Subcutaneous abdominal adipose tissue (tissue), 5 donors: ENCODE data around the gene ZMYM1.
"Not testable (repeated sequence)": the region's sequence is repeated elsewhere in the genome, so short reads cannot be mapped to it uniquely, and the experiment has no call there.

Experiments used
- H3K27ac ChIP-seq: one replicate; pipeline ENCODE4 v1.7.0; 2013; ENCODE audit warnings: low read depth, mild to moderate bottlenecking, inconsistent platforms, low read length, moderate library complexity
- H3K27me3 ChIP-seq, 5 donors: one replicate each; pipeline ENCODE4 v1.7.0; 2013; ENCODE audit warnings: low read length in 5 of 5, inconsistent platforms in 1 of 5; ENCODE audit not compliant: control insufficient read depth in 5 of 5, insufficient read depth in 4 of 5
- H3K36me3 ChIP-seq, 5 donors: one replicate each; pipeline ENCODE4 v1.7.0; 2013; ENCODE audit warnings: low read length in 5 of 5; ENCODE audit not compliant: control insufficient read depth in 5 of 5, insufficient read depth in 5 of 5
- H3K4me1 ChIP-seq, 5 donors: one replicate each; pipeline ENCODE4 v1.7.0; 2013; ENCODE audit warnings: low read length in 5 of 5, mild to moderate bottlenecking in 3 of 5, moderate library complexity in 1 of 5; ENCODE audit not compliant: control insufficient read depth in 5 of 5, insufficient read depth in 5 of 5
- H3K4me3 ChIP-seq, 5 donors: one replicate each; pipeline ENCODE4 v1.7.0; 2013; ENCODE audit warnings: low read length in 5 of 5, low read depth in 1 of 5
- H3K9ac ChIP-seq, 5 donors: one replicate each; pipeline ENCODE4 v1.7.0; 2013; ENCODE audit warnings: low read length in 5 of 5, mild to moderate bottlenecking in 4 of 5, moderate library complexity in 3 of 5
- H3K9me3 ChIP-seq, 5 donors: one replicate each; pipeline ENCODE4 v1.7.0; 2013; ENCODE audit warnings: low read length in 5 of 5; ENCODE audit not compliant: control insufficient read depth in 5 of 5
- donor health status: healthy.
- donor health status: healthy.
- donor health status: healthy.
- donor health status: healthy.
- donor health status: healthy.

The ZMYM1 gene

DNA sequence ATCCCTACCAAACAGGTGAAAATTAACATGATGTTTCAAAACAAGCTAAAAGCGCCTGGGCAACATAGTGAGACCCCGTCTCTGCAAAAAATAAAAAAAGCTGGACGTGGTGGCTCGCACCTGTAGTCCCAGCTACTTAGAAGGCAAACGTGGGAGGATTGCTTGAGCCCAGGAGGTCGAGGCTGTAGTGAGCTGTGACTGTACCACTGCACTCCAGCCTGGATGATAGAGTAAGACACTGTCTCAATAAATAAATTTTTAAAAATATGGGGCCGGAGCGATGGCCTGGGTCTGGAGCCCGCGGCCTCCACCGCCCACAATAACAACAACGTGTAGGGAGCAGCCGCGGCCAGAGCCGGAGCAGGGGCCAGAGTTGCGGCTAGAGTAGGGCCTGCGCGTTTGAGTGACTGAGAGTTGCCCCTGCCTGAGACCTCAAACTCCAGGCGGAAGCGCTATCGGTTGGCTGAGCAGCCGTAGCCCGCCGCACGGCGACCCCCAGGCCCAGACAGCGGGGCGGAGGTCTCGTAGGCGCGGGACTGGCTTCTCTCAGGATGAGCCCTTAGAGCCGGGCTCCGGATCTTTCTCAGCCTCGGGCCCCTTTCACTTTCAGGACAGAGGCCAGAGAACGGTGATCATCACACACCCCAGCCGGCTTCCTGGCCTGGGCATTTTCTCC is 41.4 kb downstream of the ZMYM1 start:
- Histone ChIP-seq H3K27me3 (peaks cover 0 to 4% (median 0%) of the 10 kb centered on the region in 5 donors), H3K9ac (peak overlapping the region in 4 of 5 donors; percentile 53 to 78 (median 69)), H3K36me3 (no peaks in the 10 kb centered on the region), H3K9me3 (no peaks in the 10 kb centered on the region), H3K4me3 (peak overlapping the region; percentile 36 to 70 (median 63)), H3K4me1 (peaks cover 0 to 9% (median 9%) of the 10 kb centered on the region in 5 donors), H3K27ac (no peak overlapping the region)

DNA sequence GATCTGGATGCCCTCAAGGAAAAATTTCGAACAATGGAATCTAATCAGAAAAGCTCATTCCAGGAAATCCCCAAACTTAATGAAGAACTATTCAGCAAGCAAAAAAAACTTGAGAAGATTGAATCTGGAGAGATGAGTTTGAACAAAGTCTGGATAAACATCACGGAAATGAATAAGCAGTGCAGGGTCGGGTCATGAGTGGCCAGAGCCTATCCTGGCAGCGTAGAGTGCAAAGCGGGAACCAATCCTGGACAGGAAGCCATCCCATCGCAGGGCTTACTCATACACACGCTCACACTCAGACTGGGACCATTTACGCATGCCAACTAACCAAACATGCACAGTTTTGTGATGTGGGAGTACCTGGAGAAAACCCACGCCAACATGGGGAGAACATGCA is 43.1 kb downstream of the ZMYM1 start:
- peaks cover 0 to 4% (median 0%) of the 10 kb centered on the region in 5 donors for H3K27me3 ChIP-seq
- no peak overlapping the region for H3K27ac ChIP-seq
- no peak overlapping the region for H3K4me3 ChIP-seq
- H3K9ac ChIP-seq = no peak overlapping the region
- H3K36me3 ChIP-seq = no peaks in the 10 kb centered on the region
- peaks cover 0 to 9% (median 4%) of the 10 kb centered on the region in 5 donors for H3K9me3 ChIP-seq
- H3K4me1 ChIP-seq = peaks cover 0 to 9% (median 9%) of the 10 kb centered on the region in 5 donors

DNA sequence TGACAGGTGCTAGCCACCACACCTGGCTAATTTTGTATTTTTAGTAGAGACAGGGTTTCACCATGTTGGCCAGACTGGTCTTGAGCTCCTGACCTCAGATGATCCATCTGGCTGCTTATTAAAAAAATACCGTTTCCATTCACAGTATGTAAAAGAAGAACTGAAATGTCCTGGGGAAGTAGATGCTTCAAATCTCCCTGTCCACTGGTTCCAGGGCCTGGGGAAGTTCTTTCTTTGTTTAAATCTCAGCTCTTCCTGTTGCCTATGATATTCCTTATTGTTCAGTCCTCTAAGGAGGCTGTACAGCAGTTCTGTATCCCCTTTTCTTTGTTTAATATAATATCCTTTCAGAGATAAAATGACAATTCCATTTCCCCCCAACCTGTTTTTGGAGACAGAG is 47.4 kb downstream of the ZMYM1 start:
- Histone ChIP-seq H3K27ac (no peak overlapping the region), H3K9me3 (peaks cover 0 to 9% (median 4%) of the 10 kb centered on the region in 5 donors), H3K4me1 (no peaks in the 10 kb centered on the region), H3K27me3 (peaks cover 0 to 3% (median 0%) of the 10 kb centered on the region in 5 donors), H3K36me3 (no peaks in the 10 kb centered on the region), H3K4me3 (no peak overlapping the region), H3K9ac (no peak overlapping the region)

DNA sequence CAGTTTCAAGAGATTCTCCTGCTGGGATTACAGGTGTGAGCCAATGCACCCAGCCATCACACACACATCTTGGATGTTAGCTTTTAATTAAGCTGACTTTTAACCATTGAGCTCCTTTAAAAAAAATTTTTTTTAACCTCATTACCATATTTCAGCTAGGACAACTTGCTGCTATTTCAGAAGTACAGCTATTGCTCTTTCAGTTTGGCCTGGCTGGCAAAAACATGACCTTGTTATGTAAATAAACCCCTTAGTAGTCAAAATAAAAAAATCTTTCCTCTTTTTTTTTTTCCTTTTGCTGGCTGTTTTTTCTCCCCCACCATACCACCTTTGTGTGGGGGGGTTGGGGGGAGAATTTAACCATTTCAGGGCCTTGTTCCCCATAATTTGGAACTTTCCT is 49.9 kb downstream of the ZMYM1 start:
- H3K27ac ChIP-seq = no peak overlapping the region
- no peaks in the 10 kb centered on the region for H3K27me3 ChIP-seq
- no peak overlapping the region for H3K4me3 ChIP-seq
- no peaks in the 10 kb centered on the region for H3K36me3 ChIP-seq
- peaks cover 0 to 9% (median 4%) of the 10 kb centered on the region in 5 donors for H3K9me3 ChIP-seq
- no peak overlapping the region for H3K9ac ChIP-seq
- no peaks in the 10 kb centered on the region for H3K4me1 ChIP-seq

DNA sequence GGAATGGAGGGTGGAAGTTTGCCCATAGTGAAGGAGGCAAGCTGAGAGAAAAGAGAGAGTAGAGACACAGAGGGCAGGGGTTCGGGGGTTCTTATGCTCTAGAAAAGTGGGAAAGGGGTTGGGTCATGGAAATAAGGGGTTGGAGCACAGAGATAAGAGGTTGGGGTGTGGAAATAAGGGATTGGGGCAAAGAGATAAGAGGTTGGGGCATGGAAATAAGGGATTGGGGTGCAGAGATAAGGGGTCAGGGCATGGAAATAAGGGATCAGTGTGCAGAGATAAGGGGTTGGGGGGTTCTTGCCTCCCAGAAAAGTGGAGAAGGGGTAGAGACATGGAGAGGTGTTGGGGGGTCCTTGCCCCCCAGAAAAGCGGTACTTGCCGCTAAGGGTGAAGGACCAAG is 57.6 kb downstream of the ZMYM1 start:
- no peak overlapping the region for H3K4me3 ChIP-seq
- no peak overlapping the region for H3K9ac ChIP-seq
- H3K36me3 ChIP-seq = no peaks in the 10 kb centered on the region
- H3K4me1 ChIP-seq = peaks cover 0 to 3% (median 0%) of the 10 kb centered on the region in 5 donors
- H3K9me3 ChIP-seq = no peaks in the 10 kb centered on the region
- no peaks in the 10 kb centered on the region for H3K27me3 ChIP-seq
- no peak overlapping the region for H3K27ac ChIP-seq

DNA sequence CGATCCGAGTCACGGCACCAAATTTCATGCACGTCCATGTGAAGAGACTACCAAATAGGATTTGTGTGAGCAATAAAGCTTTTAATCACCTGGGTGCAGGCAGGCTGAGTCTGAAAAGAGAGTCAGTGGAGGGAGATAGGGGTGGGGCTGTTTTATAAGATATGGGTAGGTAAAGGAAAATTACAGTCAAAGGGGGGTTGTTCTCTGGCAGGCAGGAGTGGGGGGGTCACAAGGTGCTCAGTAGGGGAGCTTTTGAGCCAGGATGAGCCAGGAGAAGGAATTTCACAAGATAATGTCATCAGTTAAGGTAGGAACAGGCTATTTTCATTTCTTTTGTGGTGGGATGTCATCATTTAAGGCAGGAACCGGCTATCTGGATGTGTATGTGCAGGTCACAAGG is 58.4 kb downstream of the ZMYM1 start:
- H3K27me3 ChIP-seq, H3K9ac ChIP-seq, H3K4me1 ChIP-seq, H3K27ac ChIP-seq, H3K36me3 ChIP-seq, H3K9me3 ChIP-seq, H3K4me3 ChIP-seq: not testable (repeated sequence)

DNA sequence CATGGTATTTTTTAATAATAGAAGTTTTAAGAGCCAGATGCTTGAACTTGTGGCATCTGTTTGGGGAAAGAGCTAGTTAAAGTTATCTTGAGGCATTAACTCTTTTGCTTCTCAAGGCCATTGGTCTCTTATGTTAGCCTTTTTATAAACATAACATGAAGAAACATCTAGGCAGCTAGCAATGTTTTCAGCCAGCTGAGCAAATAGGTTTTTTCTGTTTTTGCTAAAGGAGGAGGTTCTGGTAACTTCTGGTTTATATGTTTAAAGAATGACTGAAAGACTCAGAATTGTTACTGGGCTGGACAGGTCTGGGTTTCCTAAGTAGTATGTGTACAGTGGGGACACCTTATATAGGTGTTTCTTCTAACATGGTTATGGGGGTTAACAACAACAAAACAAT is 63.1 kb downstream of the ZMYM1 start:
- H3K27ac ChIP-seq, H3K4me1 ChIP-seq, H3K9ac ChIP-seq, H3K4me3 ChIP-seq, H3K36me3 ChIP-seq, H3K9me3 ChIP-seq, H3K27me3 ChIP-seq: not testable (repeated sequence)

DNA sequence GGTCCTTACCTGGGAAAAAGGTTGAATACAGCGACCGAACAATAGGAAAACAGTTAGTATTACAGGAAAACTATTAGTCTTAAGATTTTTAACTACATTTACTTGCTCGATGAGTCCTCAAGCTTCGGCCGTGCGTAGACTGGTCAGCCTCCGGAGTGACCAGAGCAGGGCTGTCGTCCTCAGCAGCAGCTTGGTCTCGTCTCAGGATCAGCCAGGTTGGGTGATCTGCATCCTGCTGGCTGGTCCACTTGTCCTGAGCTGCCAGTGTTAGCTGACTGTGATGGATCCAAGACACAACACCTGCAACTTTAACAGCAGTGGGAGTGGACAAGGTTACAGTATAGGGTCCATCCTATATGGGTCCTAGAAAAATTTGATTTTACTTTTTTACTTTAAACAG is 63.5 kb downstream of the ZMYM1 start:
- not testable (repeated sequence) for H3K27ac ChIP-seq, H3K9ac ChIP-seq, H3K27me3 ChIP-seq, H3K36me3 ChIP-seq, H3K4me3 ChIP-seq, H3K4me1 ChIP-seq, H3K9me3 ChIP-seq

DNA sequence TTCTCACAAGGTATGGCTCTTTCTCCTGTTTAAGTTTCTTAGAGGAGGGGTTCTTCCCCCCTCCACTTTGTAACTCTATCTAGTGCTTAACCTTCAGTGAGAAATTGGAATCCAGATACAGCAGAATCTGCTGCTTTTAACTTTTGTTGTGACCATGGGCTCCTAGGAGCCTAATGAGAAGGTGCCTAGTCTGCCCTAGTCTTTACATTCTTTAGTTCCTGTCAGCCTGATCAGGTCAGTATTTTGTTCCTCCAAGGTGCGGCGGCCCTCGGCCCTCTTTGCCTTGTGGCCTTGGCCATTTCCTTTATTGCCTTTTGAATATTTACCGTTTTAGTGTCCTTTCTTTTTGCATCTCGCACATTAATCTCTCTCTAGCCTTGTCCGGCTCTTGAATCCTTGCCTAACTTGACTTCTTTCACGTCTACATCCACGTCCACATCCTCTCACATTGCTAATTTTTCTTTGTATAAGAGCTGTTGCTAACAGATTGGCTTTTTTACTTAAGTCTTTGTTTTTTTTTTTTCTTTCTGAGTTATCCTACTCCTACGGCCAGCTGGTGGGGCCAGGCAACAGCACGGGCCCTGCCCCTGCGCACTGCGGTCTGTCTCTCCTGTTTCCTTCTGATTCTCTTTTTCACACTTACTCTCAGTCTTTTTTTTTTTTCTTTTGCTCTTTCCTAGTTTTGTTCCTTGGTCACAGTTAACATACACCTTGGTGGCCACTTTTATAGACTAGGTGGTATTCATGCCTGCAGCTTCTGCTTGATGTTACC is 64.7 kb downstream of the ZMYM1 start:
- Histone ChIP-seq H3K4me3 (no peak overlapping the region), H3K27ac (no peak overlapping the region), H3K4me1 (peaks cover 0 to 3% (median 0%) of the 10 kb centered on the region in 5 donors), H3K9me3 (no peaks in the 10 kb centered on the region), H3K9ac (no peak overlapping the region), H3K27me3 (no peaks in the 10 kb centered on the region), H3K36me3 (no peaks in the 10 kb centered on the region)

DNA sequence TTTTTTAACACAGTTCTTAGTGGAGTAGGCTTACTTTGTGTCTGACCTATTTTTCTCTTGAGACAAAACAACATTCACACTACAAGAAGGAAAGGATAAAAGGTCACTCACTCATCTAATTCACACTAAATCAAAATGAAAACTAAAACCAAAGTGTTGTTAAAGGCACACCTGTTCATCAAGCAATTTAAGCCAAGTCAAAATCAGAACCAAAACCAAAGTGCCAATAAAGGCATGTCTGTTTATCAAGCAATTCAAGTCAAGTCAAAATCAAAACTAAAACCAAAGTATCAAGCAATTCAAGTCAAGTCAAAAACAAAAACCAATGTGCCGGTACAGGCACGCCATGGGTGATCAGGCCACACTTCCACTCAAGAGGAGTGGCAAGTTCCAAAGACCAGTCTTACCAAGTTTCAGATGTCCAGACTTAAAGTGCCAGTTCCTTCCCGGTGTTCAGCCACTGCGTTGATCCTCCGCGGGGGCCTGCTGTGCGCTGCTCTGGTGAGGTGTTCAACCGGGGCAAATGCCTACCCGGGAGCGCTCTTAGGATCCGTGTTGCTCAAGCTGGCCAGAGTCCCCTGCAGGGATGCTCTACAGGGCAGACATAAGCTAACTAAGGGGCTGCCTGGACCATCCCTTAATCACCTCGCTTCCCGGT is 66.8 kb downstream of the ZMYM1 start:
- H3K36me3 ChIP-seq, H3K4me1 ChIP-seq, H3K9me3 ChIP-seq, H3K27ac ChIP-seq, H3K4me3 ChIP-seq, H3K9ac ChIP-seq, H3K27me3 ChIP-seq: not testable (repeated sequence)
